ENCODE measurements around the gene RAPGEF1. TPM values are rescaled to one million over a fixed set of nuclear protein-coding genes. Genes with fewer than 3 reads are reported as not detected.
"Not testable (repeated sequence)": the region's sequence is repeated elsewhere in the genome, so short reads cannot be mapped to it uniquely, and the experiment has no call there.

The RAPGEF1 gene
- total and polyA plus RNA-seq, 2 of the 13 experiments (the other 11 are each of a cell fraction or from before 2014, with no cell fraction given), result 21.2 to 38.9 TPM

DNA sequence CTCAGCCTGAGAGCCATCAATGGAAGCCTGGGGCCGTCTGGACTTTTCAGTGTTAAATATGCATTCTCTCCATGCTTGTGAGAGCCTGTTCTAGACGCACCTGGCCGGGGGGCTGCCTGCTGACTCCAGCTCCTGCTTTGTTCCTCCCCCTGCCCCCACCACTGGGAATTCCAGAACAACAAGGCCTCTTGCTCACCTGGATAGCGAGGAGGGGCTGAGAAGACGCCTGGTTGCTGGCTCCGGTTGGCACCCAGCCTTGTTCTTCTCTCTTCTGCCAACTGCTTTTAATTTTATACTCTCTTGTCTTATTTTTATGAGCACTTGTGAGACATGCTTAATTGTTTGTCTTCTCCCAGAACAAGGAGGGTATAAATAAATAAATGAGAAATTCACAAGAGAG, 15.0 kb upstream of the RAPGEF1 start:
- BruUV-seq (replicated peaks), result no TSS peak

DNA sequence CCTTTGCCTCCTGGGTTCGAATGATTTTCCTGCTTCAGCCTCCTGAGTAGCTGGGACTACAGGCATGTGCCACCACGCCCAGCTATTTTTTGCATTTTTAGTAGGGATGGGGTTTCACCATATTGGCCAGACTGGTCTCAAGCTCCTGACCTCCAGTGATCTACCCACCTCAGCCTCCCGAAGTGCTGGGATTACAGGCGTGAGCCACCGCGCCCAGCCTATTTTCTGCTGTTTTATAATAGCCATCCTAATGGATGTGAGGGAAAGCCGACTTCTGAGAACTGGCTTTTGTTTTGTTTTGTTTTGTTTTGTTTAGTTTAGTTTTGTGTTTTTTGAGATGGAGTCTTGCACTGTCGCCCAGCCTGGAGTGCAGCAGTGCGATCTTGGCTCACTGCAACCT, 13.9 kb upstream of the RAPGEF1 start:
- 48% methylated on average over 9 of the region's 9 CpGs for WGBS (ENCODE audit: low lambda C conversion rate)
- H3K79me2 ChIP-seq (ENCODE audit: insufficient read depth, low read length); H4K20me1 ChIP-seq (ENCODE audit: insufficient read depth, low read length); BruUV-seq (replicated peaks); H3K27ac ChIP-seq (ENCODE audit: extremely low read length, insufficient read depth, low read length); FAIRE-seq; H3K9me3 ChIP-seq (ENCODE audit: low read length); H3K36me3 ChIP-seq (replicated peaks in 1 of 2; ENCODE audit: control insufficient read depth in 1 of 2, insufficient read depth in 2 of 2, low read length in 2 of 2); H3K4me1 ChIP-seq (ENCODE audit: insufficient read depth, low read length); POLR2A ChIA-PET; H3K4me3 ChIP-seq (replicated peaks in 1 of 3; ENCODE audit: insufficient read depth in 1 of 3, low read depth in 2 of 3, low read length in 3 of 3); H3K9ac ChIP-seq (ENCODE audit: insufficient read depth, low read depth, low read length); CTCF ChIA-PET (ENCODE audit: low intra/inter-chr PET ratio, low total read pairs); in situ Hi-C loops (cut with HindIII; ENCODE audit: extremely low pct_ligation_motif_present, low pct_unique_long_range_greater_than_20kb); H3K4me2 ChIP-seq (ENCODE audit: low read depth, low read length); H2AFZ ChIP-seq (ENCODE audit: low read length); DNase-seq (ENCODE audit: low spot score); intact Hi-C loops (cut with micrococcal nuclease; ENCODE audit: unreplicated experiment); ATAC-seq: not testable (repeated sequence)
- peaks cover 1 to 15% of the 10 kb centered on the region in 2 experiments; a peak in 3 of 5 replicates for H3K27me3 ChIP-seq (ENCODE audit: control insufficient read depth in 1 of 2, insufficient read depth in 2 of 2, low read length in 2 of 2)

More for the DNA sequence above, 15.0 kb upstream of the RAPGEF1 start:
- Histone ChIP-seq H3K4me3 (replicated peaks in 1 of 3; ENCODE audit: insufficient read depth in 1 of 3, low read depth in 2 of 3, low read length in 3 of 3) (no peak overlapping the region), H3K4me1 (ENCODE audit: insufficient read depth, low read length) (no peaks in the 10 kb centered on the region), H3K79me2 (ENCODE audit: insufficient read depth, low read length) (no peaks in the 10 kb centered on the region), H4K20me1 (ENCODE audit: insufficient read depth, low read length) (0 out of 2 replicates have a peak, but pooled peaks cover 4% of the 10 kb centered on the region), H3K27ac (ENCODE audit: extremely low read length, insufficient read depth, low read length) (no peak overlapping the region), H3K27me3 (ENCODE audit: control insufficient read depth in 1 of 2, insufficient read depth in 2 of 2, low read length in 2 of 2) (peaks cover 1 to 23% of the 10 kb centered on the region in 2 experiments; a peak in 4 of 5 replicates), H3K36me3 (replicated peaks in 1 of 2; ENCODE audit: control insufficient read depth in 1 of 2, insufficient read depth in 2 of 2, low read length in 2 of 2) (no peaks in the 10 kb centered on the region), H3K9ac (ENCODE audit: insufficient read depth, low read depth, low read length) (no peak overlapping the region), H3K4me2 (ENCODE audit: low read depth, low read length) (no peak overlapping the region), H2AFZ (ENCODE audit: low read length) (no peak overlapping the region), H3K9me3 (ENCODE audit: low read length) (no peaks in the 10 kb centered on the region)
- no peak for DNase-seq (ENCODE audit: low spot score)
- no peak for FAIRE-seq
- 55% methylated on average over 4 of the region's 6 CpGs for WGBS (ENCODE audit: low lambda C conversion rate)
- TF ChIP-seq, protein P1, sequence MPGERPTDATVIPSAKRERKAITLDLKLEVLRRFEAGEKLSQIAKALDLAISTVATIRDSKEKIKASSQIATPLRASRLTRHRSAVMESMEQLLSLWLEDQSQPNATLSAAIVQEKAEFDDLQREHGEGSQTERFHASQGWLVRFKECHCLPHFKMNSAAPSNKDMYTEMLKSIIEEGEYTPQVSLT (CRISPR knock-in tag; IDR thresholded peaks at IDR 0.05; ENCODE audit: borderline replicate concordance, low read depth), result no peak
- TF ChIP-seq ZFP90 (CRISPR knock-in tag; IDR thresholded peaks at IDR 0.05; ENCODE audit: borderline replicate concordance), result no peak
- TF ChIP-seq TBL1XR1 (IDR thresholded peaks at IDR 0.05; ENCODE audit: borderline replicate concordance, low read length, partially characterized antibody), result no peak
- ATAC-seq, result no peak
- in situ Hi-C loops (cut with HindIII; ENCODE audit: extremely low pct_ligation_motif_present, low pct_unique_long_range_greater_than_20kb), result no loop called here
- ChIA-PET CTCF (ENCODE audit: low intra/inter-chr PET ratio, low total read pairs) (interaction anchor here (2.1 kb wide), 1 partner anchor 164 kb away, joined by 5 read pairs; no protein-coding TSS in a partner anchor), POLR2A (no interaction called here)
- intact Hi-C loops (cut with micrococcal nuclease; ENCODE audit: unreplicated experiment), result no loop called here
